WTC11 (cell line): ENCODE results near the gene ARID3C. TPM values are rescaled to one million over a fixed set of nuclear protein-coding genes. Genes with fewer than 3 reads are reported as not detected.

ENCODE experiments used
- ATAC-seq: fragments of 200-7000 bp; cut with Tn5 transposase; 2 replicates; pipeline ENCODE4 v1.10.0; 2021; ENCODE audit warnings: mild to moderate bottlenecking, moderate library complexity
- CTCF ChIA-PET: fragments of 300-600 bp; sonication (Branson Sonifier 250); formaldehyde crosslinking; loops from one replicate; lab custom pipeline; 2021; ENCODE audit warnings: antibody characterized with exemption; lab: Charles Lee
- POLR2A ChIA-PET: fragments of 350-600 bp; sonication (Branson Sonifier 250); formaldehyde crosslinking; loops from one replicate; lab custom pipeline; 2021; ENCODE audit warnings: antibody characterized with exemption; lab: Charles Lee
- DNase-seq: peaks from one replicate; pipeline ENCODE4 v3.0.0; 2021; ENCODE audit warnings: low spot score
- H3K27ac Mint-ChIP-seq: 2 replicates; pipeline ENCODE4 v1.8.0; 2021; ENCODE audit warnings: mixed read lengths
- H3K27me3 Mint-ChIP-seq: 2 replicates; pipeline ENCODE4 v1.8.0; 2021; ENCODE audit warnings: low read depth, mild to moderate bottlenecking, moderate library complexity, mixed read lengths
- H3K36me3 Mint-ChIP-seq: 2 replicates; pipeline ENCODE4 v1.8.0; 2021; ENCODE audit warnings: mixed read lengths
- H3K4me1 Mint-ChIP-seq: 2 replicates; pipeline ENCODE4 v1.8.0; 2022; ENCODE audit warnings: mixed read lengths
- H3K4me3 Mint-ChIP-seq: 2 replicates; pipeline ENCODE4 v1.8.0; 2021; ENCODE audit warnings: mild to moderate bottlenecking, moderate library complexity, mixed read lengths
- H3K9me3 Mint-ChIP-seq: 2 replicates; pipeline ENCODE4 v1.8.0; 2021; ENCODE audit warnings: mixed read lengths
- ATF3 ChIP-seq: sonication (generic); formaldehyde crosslinking; conservative IDR thresholded peaks from 2 replicates; pipeline ENCODE4 v1.8.1; 2022; ENCODE audit warnings: mild to moderate bottlenecking, missing genetic modification reagents
- CDX4 ChIP-seq: fragments of 250-450 bp; sonication (Bioruptor Pico); IDR thresholded peaks from 2 replicates; pipeline ENCODE4 v1.9.0; 2021; ENCODE audit warnings: moderate library complexity, mild to moderate bottlenecking, inconsistent platforms, borderline replicate concordance
- CREM ChIP-seq: sonication (generic); formaldehyde crosslinking; IDR thresholded peaks from 2 replicates; pipeline ENCODE4 v1.8.1; 2022; ENCODE audit warnings: mild to moderate bottlenecking, missing genetic modification reagents, moderate library complexity
- E2F5 ChIP-seq: sonication (generic); formaldehyde crosslinking; IDR thresholded peaks from 2 replicates; pipeline ENCODE4 v1.8.1; 2022; ENCODE audit warnings: mild to moderate bottlenecking, moderate library complexity, missing genetic modification reagents
- ELF4 ChIP-seq: sonication (generic); formaldehyde crosslinking; IDR thresholded peaks from 2 replicates; pipeline ENCODE4 v1.8.1; 2022; ENCODE audit warnings: low read depth, mild to moderate bottlenecking, moderate library complexity, missing genetic modification reagents
- ESRRA ChIP-seq: sonication (generic); formaldehyde crosslinking; IDR thresholded peaks from 2 replicates; pipeline ENCODE4 v1.8.1; 2022; ENCODE audit warnings: mild to moderate bottlenecking, missing genetic modification reagents, borderline replicate concordance
- FOXJ3 ChIP-seq: sonication (generic); formaldehyde crosslinking; IDR thresholded peaks from 2 replicates; pipeline ENCODE4 v1.9.0; 2021; ENCODE audit warnings: missing genetic modification reagents, mild to moderate bottlenecking, borderline replicate concordance
- FOXK1 ChIP-seq: sonication (generic); formaldehyde crosslinking; IDR thresholded peaks from 2 replicates; pipeline ENCODE4 v1.8.0; 2022; ENCODE audit warnings: mild to moderate bottlenecking, moderate library complexity, missing genetic modification reagents
- GABPB1 ChIP-seq: sonication (generic); formaldehyde crosslinking; IDR thresholded peaks from 2 replicates; pipeline ENCODE4 v1.8.1; 2023; ENCODE audit warnings: mild to moderate bottlenecking, missing genetic modification reagents
- KAT7 ChIP-seq: sonication (generic); formaldehyde crosslinking; IDR thresholded peaks from 2 replicates; pipeline ENCODE4 v1.8.1; 2023; ENCODE audit warnings: missing genetic modification reagents, mild to moderate bottlenecking, borderline replicate concordance
- NR2C2 ChIP-seq: sonication (generic); formaldehyde crosslinking; IDR thresholded peaks from 2 replicates; pipeline ENCODE4 v1.8.0; 2022; ENCODE audit warnings: mild to moderate bottlenecking, missing genetic modification reagents
- OVOL2 ChIP-seq: fragments of 250-450 bp; sonication (Bioruptor Pico); IDR thresholded peaks from 2 replicates; pipeline ENCODE4 v1.9.0; 2021; ENCODE audit warnings: mild to moderate bottlenecking, borderline replicate concordance
- SOX15 ChIP-seq: fragments of 250-450 bp; sonication (Bioruptor Pico); IDR thresholded peaks from 2 replicates; pipeline ENCODE4 v1.9.0; 2021; ENCODE audit warnings: mild to moderate bottlenecking
- SP1 ChIP-seq: sonication (generic); formaldehyde crosslinking; conservative IDR thresholded peaks from 2 replicates; pipeline ENCODE4 v1.8.1; 2022; ENCODE audit warnings: missing genetic modification reagents
- USF1 ChIP-seq: sonication (generic); formaldehyde crosslinking; IDR thresholded peaks from 2 replicates; pipeline ENCODE4 v1.8.0; 2022; ENCODE audit warnings: mild to moderate bottlenecking, missing genetic modification reagents
- USF2 ChIP-seq: sonication (generic); formaldehyde crosslinking; IDR thresholded peaks from 2 replicates; pipeline ENCODE4 v1.8.1; 2023; ENCODE audit warnings: mild to moderate bottlenecking, missing genetic modification reagents, moderate library complexity
- ZNF121 ChIP-seq: sonication (generic); formaldehyde crosslinking; IDR thresholded peaks from 2 replicates; pipeline ENCODE4 v1.8.0; 2023; ENCODE audit warnings: missing genetic modification reagents
- ZNF671 ChIP-seq: fragments of 250-450 bp; sonication (Bioruptor Pico); IDR thresholded peaks from 2 replicates; pipeline ENCODE4 v1.8.0; 2021; ENCODE audit warnings: mild to moderate bottlenecking
- total RNA-seq: library from RNA; stranded (reverse); gene quantifications from 3 replicates; pipeline ENCODE4 v1.2.3, GENCODE V29; 2021
- TF ChIP-seq, protein P1 (sequence below): fragments of 250-450 bp; sonication (Bioruptor Pico); IDR thresholded peaks from 2 replicates; pipeline ENCODE4 v1.8.0; 2021; ENCODE audit warnings: mild to moderate bottlenecking
- TF ChIP-seq, protein P2 (sequence below): fragments of 200-600 bp; IDR thresholded peaks from 2 replicates; pipeline ENCODE4 v1.8.0; 2022; ENCODE audit warnings: antibody characterized with exemption
- TF ChIP-seq, protein P3 (sequence below): sonication (generic); formaldehyde crosslinking; IDR thresholded peaks from 2 replicates; pipeline ENCODE4 v1.8.1; 2023; ENCODE audit warnings: mild to moderate bottlenecking, moderate library complexity, missing genetic modification reagents

Gene ARID3C
- total RNA-seq, 1 experiment from 2014 or later: 0.15 TPM

GRCh38 chr9:34612788-34613390 lies 16.0 kb downstream of the ARID3C start:
- no peaks in the 10 kb centered on the region for H3K9me3 Mint-ChIP-seq
- DNase-seq (peak; percentile 85), ATAC-seq (peak; percentile 63)
- peak overlapping the region; percentile 43 for H3K27ac Mint-ChIP-seq
- TF ChIP-seq, protein P1, sequence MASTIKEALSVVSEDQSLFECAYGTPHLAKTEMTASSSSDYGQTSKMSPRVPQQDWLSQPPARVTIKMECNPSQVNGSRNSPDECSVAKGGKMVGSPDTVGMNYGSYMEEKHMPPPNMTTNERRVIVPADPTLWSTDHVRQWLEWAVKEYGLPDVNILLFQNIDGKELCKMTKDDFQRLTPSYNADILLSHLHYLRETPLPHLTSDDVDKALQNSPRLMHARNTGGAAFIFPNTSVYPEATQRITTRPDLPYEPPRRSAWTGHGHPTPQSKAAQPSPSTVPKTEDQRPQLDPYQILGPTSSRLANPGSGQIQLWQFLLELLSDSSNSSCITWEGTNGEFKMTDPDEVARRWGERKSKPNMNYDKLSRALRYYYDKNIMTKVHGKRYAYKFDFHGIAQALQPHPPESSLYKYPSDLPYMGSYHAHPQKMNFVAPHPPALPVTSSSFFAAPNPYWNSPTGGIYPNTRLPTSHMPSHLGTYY: no peak
- no peak for TF ChIP-seq SOX15 (CRISPR knock-in tag)
- TF ChIP-seq, protein P2, sequence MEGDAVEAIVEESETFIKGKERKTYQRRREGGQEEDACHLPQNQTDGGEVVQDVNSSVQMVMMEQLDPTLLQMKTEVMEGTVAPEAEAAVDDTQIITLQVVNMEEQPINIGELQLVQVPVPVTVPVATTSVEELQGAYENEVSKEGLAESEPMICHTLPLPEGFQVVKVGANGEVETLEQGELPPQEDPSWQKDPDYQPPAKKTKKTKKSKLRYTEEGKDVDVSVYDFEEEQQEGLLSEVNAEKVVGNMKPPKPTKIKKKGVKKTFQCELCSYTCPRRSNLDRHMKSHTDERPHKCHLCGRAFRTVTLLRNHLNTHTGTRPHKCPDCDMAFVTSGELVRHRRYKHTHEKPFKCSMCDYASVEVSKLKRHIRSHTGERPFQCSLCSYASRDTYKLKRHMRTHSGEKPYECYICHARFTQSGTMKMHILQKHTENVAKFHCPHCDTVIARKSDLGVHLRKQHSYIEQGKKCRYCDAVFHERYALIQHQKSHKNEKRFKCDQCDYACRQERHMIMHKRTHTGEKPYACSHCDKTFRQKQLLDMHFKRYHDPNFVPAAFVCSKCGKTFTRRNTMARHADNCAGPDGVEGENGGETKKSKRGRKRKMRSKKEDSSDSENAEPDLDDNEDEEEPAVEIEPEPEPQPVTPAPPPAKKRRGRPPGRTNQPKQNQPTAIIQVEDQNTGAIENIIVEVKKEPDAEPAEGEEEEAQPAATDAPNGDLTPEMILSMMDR: peak; percentile 78
- H3K36me3 Mint-ChIP-seq: no peaks in the 10 kb centered on the region
- POLR2A ChIA-PET: interaction anchor here (1.0 kb wide), 1 partner anchor 25 kb away, joined by 3 read pairs; the partner anchor contains the start of gene SIGMAR1
- CTCF ChIA-PET: interaction anchor here (0.5 to 3.6 kb wide), 25 partner anchors 8 to 1552 kb away, joined by 3 to 26 read pairs (median 5); partner anchors contain the start of genes ARID3C, DCTN3, GALT and IL11RA
- H3K4me3 Mint-ChIP-seq: peak overlapping the region; percentile 82
- peaks cover 11% of the 10 kb centered on the region for H3K27me3 Mint-ChIP-seq
- peaks cover 20% of the 10 kb centered on the region for H3K4me1 Mint-ChIP-seq

GRCh38 chr9:34611811-34612787 lies 16.8 kb downstream of the ARID3C start, which contains the start of gene RPP25L:
Gene RPP25L, minus strand, starts transcription at chr9:34612097. Its CDS starts 801 bp downstream, at chr9:34611296.
- ATAC-seq (peak; percentile 86), DNase-seq (peak; percentile 83)
- H3K4me3 Mint-ChIP-seq: peak within 1 kb of the TSS; percentile 82
- no peaks in the 10 kb centered on the region for H3K9me3 Mint-ChIP-seq
- H3K27me3 Mint-ChIP-seq: peaks cover 11% of the 10 kb centered on the region
- peak within 1 kb of the TSS; percentile 82 for H3K27ac Mint-ChIP-seq
- POLR2A ChIA-PET: interaction anchor here (1.0 kb wide), 1 partner anchor 26 kb away, joined by 3 read pairs; the partner anchor contains the start of gene SIGMAR1
- no peaks in the 10 kb centered on the region for H3K36me3 Mint-ChIP-seq
- H3K4me1 Mint-ChIP-seq: peaks cover 20% of the 10 kb centered on the region
- CTCF ChIA-PET: interaction anchor here (0.5 to 3.6 kb wide), 18 partner anchors 8 to 1552 kb away, joined by 3 to 19 read pairs (median 4); partner anchors contain the start of genes DCTN3 and SIGMAR1
- TF ChIP-seq, protein P3, sequence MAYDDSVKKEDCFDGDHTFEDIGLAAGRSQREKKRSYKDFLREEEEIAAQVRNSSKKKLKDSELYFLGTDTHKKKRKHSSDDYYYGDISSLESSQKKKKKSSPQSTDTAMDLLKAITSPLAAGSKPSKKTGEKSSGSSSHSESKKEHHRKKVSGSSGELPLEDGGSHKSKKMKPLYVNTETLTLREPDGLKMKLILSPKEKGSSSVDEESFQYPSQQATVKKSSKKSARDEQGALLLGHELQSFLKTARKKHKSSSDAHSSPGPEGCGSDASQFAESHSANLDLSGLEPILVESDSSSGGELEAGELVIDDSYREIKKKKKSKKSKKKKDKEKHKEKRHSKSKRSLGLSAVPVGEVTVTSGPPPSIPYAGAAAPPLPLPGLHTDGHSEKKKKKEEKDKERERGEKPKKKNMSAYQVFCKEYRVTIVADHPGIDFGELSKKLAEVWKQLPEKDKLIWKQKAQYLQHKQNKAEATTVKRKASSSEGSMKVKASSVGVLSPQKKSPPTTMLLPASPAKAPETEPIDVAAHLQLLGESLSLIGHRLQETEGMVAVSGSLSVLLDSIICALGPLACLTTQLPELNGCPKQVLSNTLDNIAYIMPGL (CRISPR knock-in tag): peak; percentile 85; the same call in 1 of the 2 replicates
- TF ChIP-seq CDX4 (CRISPR knock-in tag) (no peak), E2F5 (CRISPR knock-in tag) (peak; percentile 68), SP1 (peak; percentile 82), CREM (CRISPR knock-in tag) (0 out of 2 replicates have a peak, but pooled peaks have one; percentile 23), ELF4 (CRISPR knock-in tag) (no peak), NR2C2 (CRISPR knock-in tag) (no peak), ATF3 (CRISPR knock-in tag) (no peak), FOXJ3 (CRISPR knock-in tag) (no peak), ZNF121 (CRISPR knock-in tag) (no peak), ESRRA (CRISPR knock-in tag) (0 out of 2 replicates have a peak, but pooled peaks have one; percentile 55), USF1 (CRISPR knock-in tag) (peak; percentile 39; the same call in 1 of the 2 replicates), FOXK1 (CRISPR knock-in tag) (0 out of 2 replicates have a peak, but pooled peaks have one; percentile 25), USF2 (CRISPR knock-in tag) (peak; percentile 28; the same call in 1 of the 2 replicates), OVOL2 (CRISPR knock-in tag) (no peak), GABPB1 (0 out of 2 replicates have a peak, but pooled peaks have one; percentile 30), ZNF671 (CRISPR knock-in tag) (no peak), KAT7 (CRISPR knock-in tag) (0 out of 2 replicates have a peak, but pooled peaks have one; percentile 55)
- TF ChIP-seq, protein P1: no peak
